Neural progenitor cell (in vitro differentiated cells): ENCODE data around the gene PTPRN2.

Experiments
- EZH2 ChIP-seq: fragments of 200-600 bp; sonication (generic); IDR thresholded peaks from 2 replicates; pipeline ENCODE4 v1.6.1; 2017; ENCODE audit warnings: antibody characterized with exemption, mild to moderate bottlenecking, moderate library complexity
- TF ChIP-seq, protein P1 (sequence below): fragments of 200-600 bp; sonication (generic); IDR thresholded peaks from 2 replicates; pipeline ENCODE4 v1.5.1; 2017; ENCODE audit warnings: antibody characterized with exemption, mild to moderate bottlenecking

GRCh38 chr7:158282461-158283001 lies 305.1 kb downstream of the PTPRN2 start:
- TF ChIP-seq, protein P1, sequence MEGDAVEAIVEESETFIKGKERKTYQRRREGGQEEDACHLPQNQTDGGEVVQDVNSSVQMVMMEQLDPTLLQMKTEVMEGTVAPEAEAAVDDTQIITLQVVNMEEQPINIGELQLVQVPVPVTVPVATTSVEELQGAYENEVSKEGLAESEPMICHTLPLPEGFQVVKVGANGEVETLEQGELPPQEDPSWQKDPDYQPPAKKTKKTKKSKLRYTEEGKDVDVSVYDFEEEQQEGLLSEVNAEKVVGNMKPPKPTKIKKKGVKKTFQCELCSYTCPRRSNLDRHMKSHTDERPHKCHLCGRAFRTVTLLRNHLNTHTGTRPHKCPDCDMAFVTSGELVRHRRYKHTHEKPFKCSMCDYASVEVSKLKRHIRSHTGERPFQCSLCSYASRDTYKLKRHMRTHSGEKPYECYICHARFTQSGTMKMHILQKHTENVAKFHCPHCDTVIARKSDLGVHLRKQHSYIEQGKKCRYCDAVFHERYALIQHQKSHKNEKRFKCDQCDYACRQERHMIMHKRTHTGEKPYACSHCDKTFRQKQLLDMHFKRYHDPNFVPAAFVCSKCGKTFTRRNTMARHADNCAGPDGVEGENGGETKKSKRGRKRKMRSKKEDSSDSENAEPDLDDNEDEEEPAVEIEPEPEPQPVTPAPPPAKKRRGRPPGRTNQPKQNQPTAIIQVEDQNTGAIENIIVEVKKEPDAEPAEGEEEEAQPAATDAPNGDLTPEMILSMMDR: no peak
- no peak for TF ChIP-seq EZH2
